ENCODE measurements around the gene SIPA1L2.

SIPA1L2 gene

DNA sequence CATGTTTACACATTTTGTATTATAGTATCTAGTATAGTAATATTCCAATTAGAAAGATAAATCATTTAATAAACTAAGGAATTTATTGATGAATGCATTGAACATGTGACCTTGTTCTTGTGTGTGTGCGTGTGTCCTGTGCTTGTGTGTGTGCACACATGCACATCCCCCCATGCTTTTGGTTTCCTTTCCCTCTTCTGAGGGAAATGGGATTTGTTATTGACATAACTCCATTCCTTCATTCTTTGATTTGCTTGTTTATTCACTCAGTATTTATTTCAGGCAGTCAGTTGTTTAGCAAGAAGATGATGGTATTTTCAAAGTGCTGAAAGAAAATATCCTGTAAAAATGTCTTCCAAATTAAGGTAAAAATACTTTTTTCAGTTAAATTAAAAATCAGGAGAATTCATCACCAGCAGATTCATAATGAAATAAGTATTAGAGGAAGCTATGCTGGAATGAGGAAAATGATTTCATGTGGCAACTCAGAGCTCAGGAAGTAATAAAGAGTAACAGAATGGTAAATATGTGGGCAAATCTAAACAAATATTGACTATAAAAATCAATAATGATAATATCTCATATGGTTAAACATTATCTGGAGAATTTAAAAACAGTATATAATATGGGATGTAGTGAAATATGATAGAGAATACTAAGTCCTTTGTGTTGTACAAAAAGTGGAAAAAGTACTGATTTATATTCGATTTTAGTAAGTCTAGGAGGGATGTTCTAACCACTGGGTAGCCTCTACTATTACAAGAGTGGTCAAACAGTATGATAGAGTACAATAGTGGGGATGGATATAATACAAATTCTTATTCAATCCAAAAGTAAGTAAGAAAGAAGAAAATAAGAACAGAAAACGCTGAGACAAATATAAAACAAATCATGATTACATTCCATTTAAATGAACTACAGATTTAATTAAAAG is 35.2 kb upstream of the SIPA1L2 start:
- no peaks in the 10 kb centered on the region for H3K36me3 ChIP-seq (ENCODE audit: insufficient read depth, low read length)
- WGBS, result 97% methylated on average over 1 of the region's 3 CpGs
- H3K27me3 ChIP-seq (ENCODE audit: insufficient read depth, low read length), result no peaks in the 10 kb centered on the region
- no peaks in the 10 kb centered on the region for H3K4me1 ChIP-seq (ENCODE audit: insufficient read depth, low read length)
- no peaks in the 10 kb centered on the region for H3K9me3 ChIP-seq (ENCODE audit: insufficient read depth, low read depth, low read length)
- no peak overlapping the region for H3K9ac ChIP-seq (ENCODE audit: low read depth, low read length)
- no peak overlapping the region for H3K27ac ChIP-seq (ENCODE audit: low read depth, low read length)
- H3K4me3 ChIP-seq (ENCODE audit: low read length), result no peak overlapping the region

DNA sequence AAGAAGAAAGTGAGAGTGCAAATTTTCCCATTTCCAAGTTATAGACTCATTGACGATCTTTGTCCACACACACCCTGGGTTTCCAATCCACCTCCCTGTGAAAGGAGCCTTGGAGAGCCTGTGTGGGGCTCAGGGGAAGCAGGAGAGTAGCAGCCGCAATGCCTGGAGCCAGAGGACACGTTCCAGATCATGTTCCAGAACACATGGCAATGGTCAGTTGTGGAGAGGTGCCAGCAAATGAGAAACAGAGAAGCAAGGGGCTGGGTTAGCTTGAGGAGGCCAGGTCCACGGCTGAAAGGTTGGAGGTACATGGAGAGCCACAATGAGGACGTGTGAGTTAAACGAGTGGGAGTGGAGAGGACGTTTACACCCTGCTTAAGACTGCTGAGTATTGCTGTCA is 33.0 kb upstream of the SIPA1L2 start:
- Histone ChIP-seq H3K27ac (ENCODE audit: low read depth, low read length) (no peak overlapping the region), H3K27me3 (ENCODE audit: insufficient read depth, low read length) (no peaks in the 10 kb centered on the region), H3K9ac (ENCODE audit: low read depth, low read length) (no peak overlapping the region), H3K36me3 (ENCODE audit: insufficient read depth, low read length) (no peaks in the 10 kb centered on the region), H3K4me1 (ENCODE audit: insufficient read depth, low read length) (no peaks in the 10 kb centered on the region), H3K4me3 (ENCODE audit: low read length) (no peak overlapping the region), H3K9me3 (ENCODE audit: insufficient read depth, low read depth, low read length) (no peaks in the 10 kb centered on the region)
- WGBS, result 78% methylated on average over 7 of the region's 7 CpGs

DNA sequence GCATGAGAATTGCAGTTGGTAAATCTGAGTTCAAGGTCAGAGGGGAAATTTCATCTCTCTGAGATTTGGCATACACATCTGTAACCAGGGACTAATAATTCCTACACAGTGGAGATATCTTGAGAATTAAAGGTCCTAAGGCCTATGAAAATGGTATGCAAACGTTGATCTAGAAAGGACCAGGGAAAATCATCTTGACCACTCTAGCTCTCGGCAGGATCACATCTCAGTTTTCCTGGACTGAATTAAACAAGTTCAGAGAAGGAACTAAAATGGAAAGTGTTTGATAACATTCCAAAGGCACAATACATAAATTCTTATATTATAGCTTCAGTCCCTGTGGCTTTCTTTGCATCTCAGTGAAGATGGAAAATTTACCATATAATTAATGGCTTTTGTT is 28.5 kb upstream of the SIPA1L2 start:
- Histone ChIP-seq H3K4me3 (ENCODE audit: low read length) (no peak overlapping the region), H3K36me3 (ENCODE audit: insufficient read depth, low read length) (no peaks in the 10 kb centered on the region), H3K9me3 (ENCODE audit: insufficient read depth, low read depth, low read length) (no peaks in the 10 kb centered on the region), H3K9ac (ENCODE audit: low read depth, low read length) (no peak overlapping the region), H3K27me3 (ENCODE audit: insufficient read depth, low read length) (no peaks in the 10 kb centered on the region), H3K27ac (ENCODE audit: low read depth, low read length) (no peak overlapping the region), H3K4me1 (ENCODE audit: insufficient read depth, low read length) (no peaks in the 10 kb centered on the region; the same call in 1 of the 2 replicates)
- 89% methylated on average over 2 of the region's 2 CpGs for WGBS

DNA sequence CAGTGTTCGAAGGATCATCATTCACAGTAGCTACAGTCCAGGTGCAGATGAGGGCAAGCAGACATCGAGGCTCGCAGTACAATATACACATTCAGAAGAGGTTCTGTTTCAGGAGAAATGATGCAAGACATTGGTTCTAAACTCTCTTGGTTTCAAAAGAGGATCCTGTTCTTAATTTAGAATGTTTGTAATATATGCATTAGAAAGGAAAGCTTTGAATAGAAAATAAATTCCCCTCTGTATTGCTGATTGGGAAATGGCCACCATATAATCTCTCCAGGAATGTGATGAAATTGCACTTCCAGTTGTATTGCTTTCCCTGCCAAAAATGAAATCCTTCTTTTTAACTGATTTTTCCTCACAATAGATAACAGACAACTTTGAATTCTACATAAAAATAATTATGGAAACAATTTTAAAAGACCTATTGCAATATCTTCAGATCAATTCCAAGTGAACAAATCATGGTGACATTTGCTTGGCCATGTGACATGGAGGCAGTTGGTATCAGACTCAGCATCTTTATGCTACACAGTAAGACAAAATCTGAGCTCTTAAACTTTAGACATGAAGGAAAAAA is 27.6 kb upstream of the SIPA1L2 start:
- H3K4me1 ChIP-seq (ENCODE audit: insufficient read depth, low read length), result no peaks in the 10 kb centered on the region; the same call in 1 of the 2 replicates
- H3K36me3 ChIP-seq (ENCODE audit: insufficient read depth, low read length), result no peaks in the 10 kb centered on the region
- H3K27me3 ChIP-seq (ENCODE audit: insufficient read depth, low read length), result no peaks in the 10 kb centered on the region
- H3K9ac ChIP-seq (ENCODE audit: low read depth, low read length), result no peak overlapping the region
- H3K27ac ChIP-seq (ENCODE audit: low read depth, low read length), result no peak overlapping the region
- H3K4me3 ChIP-seq (ENCODE audit: low read length), result no peak overlapping the region
- H3K9me3 ChIP-seq (ENCODE audit: insufficient read depth, low read depth, low read length), result no peaks in the 10 kb centered on the region
- WGBS, result 94% methylated on average over 3 of the region's 3 CpGs

GRCh38 chr1:232655746-232656085 is 25.8 kb upstream of the SIPA1L2 start:
- 94% methylated on average over 4 of the region's 4 CpGs for WGBS

DNA sequence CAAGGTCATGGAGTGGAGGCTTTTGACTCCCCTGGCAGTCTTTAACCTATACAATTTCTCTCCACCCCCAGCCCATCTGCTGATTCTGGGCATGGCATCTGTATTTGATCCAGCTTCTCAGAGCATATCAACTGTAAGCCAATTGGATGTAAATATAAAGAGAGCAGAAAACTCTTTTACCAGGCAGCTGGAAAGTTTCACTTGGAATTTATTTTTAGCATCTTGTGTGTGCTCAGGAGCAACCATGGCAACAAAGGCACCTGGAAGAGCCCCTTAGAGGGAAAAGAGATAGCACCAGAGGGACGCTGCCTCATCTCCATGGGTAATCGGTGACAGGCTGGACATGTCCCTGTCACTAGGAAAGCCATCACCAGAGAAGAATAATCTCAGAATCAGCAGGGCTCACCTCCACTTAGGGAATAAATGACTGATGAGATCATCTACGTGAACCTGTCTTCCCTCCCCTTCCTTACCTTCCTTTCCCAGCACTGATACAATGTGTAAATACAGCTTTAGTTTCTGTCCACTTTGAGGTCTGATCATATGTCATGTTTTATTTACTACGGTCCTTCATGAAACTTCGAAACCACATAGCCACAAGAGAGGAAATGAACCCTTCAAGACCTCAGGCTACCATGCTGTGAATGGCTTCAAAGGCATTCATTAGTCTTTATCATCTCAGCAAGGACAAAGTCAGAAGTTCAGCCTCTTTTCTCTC is 25.3 kb upstream of the SIPA1L2 start:
- H3K36me3 ChIP-seq (ENCODE audit: insufficient read depth, low read length), result no peaks in the 10 kb centered on the region
- no peaks in the 10 kb centered on the region; the same call in 1 of the 2 replicates for H3K4me1 ChIP-seq (ENCODE audit: insufficient read depth, low read length)
- H3K9me3 ChIP-seq (ENCODE audit: insufficient read depth, low read depth, low read length), result no peaks in the 10 kb centered on the region
- H3K27ac ChIP-seq (ENCODE audit: low read depth, low read length), result no peak overlapping the region
- no peak overlapping the region for H3K9ac ChIP-seq (ENCODE audit: low read depth, low read length)
- no peaks in the 10 kb centered on the region for H3K27me3 ChIP-seq (ENCODE audit: insufficient read depth, low read length)
- WGBS, result 79% methylated on average over 5 of the region's 5 CpGs
- no peak overlapping the region for H3K4me3 ChIP-seq (ENCODE audit: low read length)

More at GRCh38 chr1:232655746-232656085, 25.8 kb upstream of the SIPA1L2 start:
- Histone ChIP-seq H3K27ac (ENCODE audit: low read depth, low read length) (no peak overlapping the region), H3K27me3 (ENCODE audit: insufficient read depth, low read length) (no peaks in the 10 kb centered on the region), H3K4me1 (ENCODE audit: insufficient read depth, low read length) (no peaks in the 10 kb centered on the region; the same call in 1 of the 2 replicates), H3K36me3 (ENCODE audit: insufficient read depth, low read length) (no peaks in the 10 kb centered on the region), H3K9me3 (ENCODE audit: insufficient read depth, low read depth, low read length) (no peaks in the 10 kb centered on the region), H3K4me3 (ENCODE audit: low read length) (no peak overlapping the region), H3K9ac (ENCODE audit: low read depth, low read length) (no peak overlapping the region)

DNA sequence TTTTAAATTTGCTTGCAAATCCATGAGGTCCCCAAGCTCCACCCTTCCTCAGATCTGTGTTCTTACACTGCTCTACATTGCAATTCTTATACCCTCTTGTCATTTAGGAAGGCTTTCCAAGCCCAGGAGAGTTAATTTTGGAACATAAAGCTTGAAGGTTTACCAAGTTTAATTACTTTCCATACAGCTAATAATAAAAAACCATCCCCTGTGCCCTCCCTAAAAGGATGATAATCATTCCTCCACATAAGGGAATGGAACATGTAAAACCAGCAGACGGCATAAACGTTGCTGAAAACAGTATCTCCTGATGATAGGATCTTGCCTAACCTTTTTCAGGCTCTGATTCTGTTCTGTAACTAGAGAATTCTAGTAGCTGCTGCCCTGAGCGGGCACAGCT is 23.9 kb upstream of the SIPA1L2 start:
- H3K4me1 ChIP-seq (ENCODE audit: insufficient read depth, low read length), result no peaks in the 10 kb centered on the region; the same call in 1 of the 2 replicates
- WGBS, result 94% methylated on average over 3 of the region's 3 CpGs
- H3K36me3 ChIP-seq (ENCODE audit: insufficient read depth, low read length), result no peaks in the 10 kb centered on the region

DNA sequence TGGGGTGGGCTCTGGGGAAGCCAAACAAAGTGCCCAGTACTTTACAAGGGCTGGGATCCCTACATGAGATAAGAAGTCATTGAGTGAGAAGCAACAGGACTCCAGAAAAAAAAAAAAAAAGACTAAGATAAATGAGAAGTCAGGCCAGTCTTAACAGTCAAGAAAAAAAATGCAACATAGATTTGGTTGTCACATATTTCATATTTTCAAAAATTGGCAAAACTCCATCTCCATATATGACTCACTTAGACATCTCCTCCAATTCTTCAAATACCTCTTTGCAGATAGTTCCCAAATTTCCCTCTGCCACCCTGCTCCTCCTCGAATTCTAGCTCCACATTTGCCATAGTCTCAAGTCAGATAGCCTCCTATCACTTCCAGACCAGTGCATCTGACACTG is 20.9 kb upstream of the SIPA1L2 start:
- no peak overlapping the region for H3K9ac ChIP-seq (ENCODE audit: low read depth, low read length)
- H3K9me3 ChIP-seq (ENCODE audit: insufficient read depth, low read depth, low read length), result no peaks in the 10 kb centered on the region
- WGBS, result 92% methylated on average over 1 of the region's 1 CpG
- no peak overlapping the region for H3K27ac ChIP-seq (ENCODE audit: low read depth, low read length)
- no peak overlapping the region for H3K4me3 ChIP-seq (ENCODE audit: low read length)
- no peaks in the 10 kb centered on the region; the same call in 1 of the 2 replicates for H3K4me1 ChIP-seq (ENCODE audit: insufficient read depth, low read length)
- no peaks in the 10 kb centered on the region for H3K27me3 ChIP-seq (ENCODE audit: insufficient read depth, low read length)
- H3K36me3 ChIP-seq (ENCODE audit: insufficient read depth, low read length), result no peaks in the 10 kb centered on the region

More for the DNA sequence above, 23.9 kb upstream of the SIPA1L2 start:
- no peak overlapping the region for H3K27ac ChIP-seq (ENCODE audit: low read depth, low read length)
- no peaks in the 10 kb centered on the region for H3K9me3 ChIP-seq (ENCODE audit: insufficient read depth, low read depth, low read length)
- no peak overlapping the region for H3K4me3 ChIP-seq (ENCODE audit: low read length)
- no peak overlapping the region for H3K9ac ChIP-seq (ENCODE audit: low read depth, low read length)
- H3K27me3 ChIP-seq (ENCODE audit: insufficient read depth, low read length), result no peaks in the 10 kb centered on the region

DNA sequence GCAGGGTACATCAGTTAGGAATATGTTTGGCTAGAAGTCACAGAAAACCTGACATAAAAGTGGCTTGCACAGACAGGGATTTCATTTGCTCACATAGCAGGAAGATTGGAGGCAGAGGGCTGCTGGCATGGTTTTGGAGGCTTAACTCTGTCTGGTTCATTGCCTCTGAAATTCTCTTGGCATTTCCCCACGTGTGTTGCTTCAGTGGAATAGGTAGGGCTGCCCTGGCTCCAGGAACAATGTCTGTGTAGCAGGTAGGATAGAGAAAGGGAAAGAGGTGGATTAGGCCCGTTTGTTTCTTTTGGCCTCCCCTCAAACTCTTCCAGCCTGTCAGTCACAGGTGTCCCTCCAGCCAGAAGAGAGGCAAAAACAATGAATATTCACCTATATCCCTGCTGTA is 20.5 kb upstream of the SIPA1L2 start:
- Histone ChIP-seq H3K4me3 (ENCODE audit: low read length) (no peak overlapping the region), H3K36me3 (ENCODE audit: insufficient read depth, low read length) (no peaks in the 10 kb centered on the region), H3K9me3 (ENCODE audit: insufficient read depth, low read depth, low read length) (no peaks in the 10 kb centered on the region), H3K4me1 (ENCODE audit: insufficient read depth, low read length) (no peaks in the 10 kb centered on the region; the same call in 1 of the 2 replicates), H3K27me3 (ENCODE audit: insufficient read depth, low read length) (no peaks in the 10 kb centered on the region), H3K27ac (ENCODE audit: low read depth, low read length) (no peak overlapping the region), H3K9ac (ENCODE audit: low read depth, low read length) (no peak overlapping the region)
- WGBS, result 71% methylated on average over 2 of the region's 2 CpGs

DNA sequence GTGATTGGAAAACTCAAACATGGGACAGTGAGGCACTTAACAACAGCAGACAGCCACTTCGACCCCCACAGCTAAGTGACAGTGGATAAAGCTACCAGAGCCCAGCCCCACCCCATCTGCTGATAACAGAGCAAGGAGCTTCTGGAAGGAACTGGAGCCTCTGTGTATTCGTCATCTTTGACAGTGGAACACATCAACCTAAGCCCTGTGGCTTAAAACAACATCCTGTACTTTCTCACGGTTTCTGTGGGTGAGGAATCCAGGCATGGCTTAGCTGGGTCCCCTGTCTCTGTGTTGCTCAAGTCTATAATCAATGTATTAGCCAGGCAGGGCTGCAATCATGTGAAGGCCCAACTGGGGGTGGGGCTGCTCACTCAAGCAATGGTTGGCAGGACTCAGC is 18.4 kb upstream of the SIPA1L2 start:
- no peak overlapping the region for H3K9ac ChIP-seq (ENCODE audit: low read depth, low read length)
- no peak overlapping the region for H3K4me3 ChIP-seq (ENCODE audit: low read length)
- no peak overlapping the region for H3K27ac ChIP-seq (ENCODE audit: low read depth, low read length)
- no peaks in the 10 kb centered on the region for H3K9me3 ChIP-seq (ENCODE audit: insufficient read depth, low read depth, low read length)
- WGBS, result 88% methylated on average over 3 of the region's 3 CpGs
- H3K36me3 ChIP-seq (ENCODE audit: insufficient read depth, low read length), result no peaks in the 10 kb centered on the region
- no peaks in the 10 kb centered on the region for H3K4me1 ChIP-seq (ENCODE audit: insufficient read depth, low read length)
- no peaks in the 10 kb centered on the region for H3K27me3 ChIP-seq (ENCODE audit: insufficient read depth, low read length)

GRCh38 chr1:232644209-232644608 is 14.3 kb upstream of the SIPA1L2 start:
- H3K9ac ChIP-seq (ENCODE audit: low read depth, low read length), result no peak overlapping the region
- H3K36me3 ChIP-seq (ENCODE audit: insufficient read depth, low read length), result no peaks in the 10 kb centered on the region
- no peaks in the 10 kb centered on the region for H3K27me3 ChIP-seq (ENCODE audit: insufficient read depth, low read length)
- H3K4me3 ChIP-seq (ENCODE audit: low read length), result no peak overlapping the region
- no peaks in the 10 kb centered on the region for H3K9me3 ChIP-seq (ENCODE audit: insufficient read depth, low read depth, low read length)
- no peak overlapping the region for H3K27ac ChIP-seq (ENCODE audit: low read depth, low read length)
- H3K4me1 ChIP-seq (ENCODE audit: insufficient read depth, low read length), result no peaks in the 10 kb centered on the region
- WGBS, result 95% methylated on average over 1 of the region's 1 CpG

Measured in HUES64 (cell line).